Neural crest cell (in vitro differentiated cells): ENCODE measurements around the gene NEK8. TPM values are rescaled to one million over a fixed set of nuclear protein-coding genes. Genes with fewer than 3 reads are reported as not detected.
"Not testable (repeated sequence)": the region's sequence is repeated elsewhere in the genome, so short reads cannot be mapped to it uniquely, and the experiment has no call there.

Source experiments
- DNase-seq: peaks from one replicate; pipeline ENCODE4 v3.0.0; 2021; ENCODE audit warnings: low read depth, mixed read lengths, low spot score
- H3K27ac Mint-ChIP-seq: one replicate; pipeline ENCODE4 v1.8.0; 2021; ENCODE audit warnings: mild to moderate bottlenecking, mixed read lengths; ENCODE audit not compliant: unreplicated experiment
- H3K27me3 Mint-ChIP-seq: 2 replicates; pipeline ENCODE4 v1.8.0; 2021; ENCODE audit warnings: low read depth, mild to moderate bottlenecking, mixed read lengths
- H3K36me3 Mint-ChIP-seq: 2 replicates; pipeline ENCODE4 v1.8.0; 2021; ENCODE audit warnings: low read depth, mild to moderate bottlenecking, mixed read lengths
- H3K4me1 Mint-ChIP-seq: 2 replicates; pipeline ENCODE4 v1.8.0; 2021; ENCODE audit warnings: mixed read lengths
- H3K4me3 Mint-ChIP-seq: one replicate; pipeline ENCODE4 v1.8.0; 2021; ENCODE audit warnings: mild to moderate bottlenecking, mixed read lengths
- H3K9me3 Mint-ChIP-seq: 2 replicates; pipeline ENCODE4 v1.8.0; 2021; ENCODE audit warnings: mixed read lengths
- total RNA-seq: library from RNA; stranded (reverse); gene quantifications from 2 replicates; pipeline ENCODE4 v1.2.1, GENCODE V29; 2021
- TF ChIP-seq, protein P1 (sequence below): fragments of 200-600 bp; sonication (generic); conservative IDR thresholded peaks from 2 replicates; pipeline ENCODE4 v1.5.0; 2021; ENCODE audit warnings: antibody characterized with exemption, mild to moderate bottlenecking

NEK8 gene
- total RNA-seq, 1 donor from 2014 or later: 6.2 TPM

DNA sequence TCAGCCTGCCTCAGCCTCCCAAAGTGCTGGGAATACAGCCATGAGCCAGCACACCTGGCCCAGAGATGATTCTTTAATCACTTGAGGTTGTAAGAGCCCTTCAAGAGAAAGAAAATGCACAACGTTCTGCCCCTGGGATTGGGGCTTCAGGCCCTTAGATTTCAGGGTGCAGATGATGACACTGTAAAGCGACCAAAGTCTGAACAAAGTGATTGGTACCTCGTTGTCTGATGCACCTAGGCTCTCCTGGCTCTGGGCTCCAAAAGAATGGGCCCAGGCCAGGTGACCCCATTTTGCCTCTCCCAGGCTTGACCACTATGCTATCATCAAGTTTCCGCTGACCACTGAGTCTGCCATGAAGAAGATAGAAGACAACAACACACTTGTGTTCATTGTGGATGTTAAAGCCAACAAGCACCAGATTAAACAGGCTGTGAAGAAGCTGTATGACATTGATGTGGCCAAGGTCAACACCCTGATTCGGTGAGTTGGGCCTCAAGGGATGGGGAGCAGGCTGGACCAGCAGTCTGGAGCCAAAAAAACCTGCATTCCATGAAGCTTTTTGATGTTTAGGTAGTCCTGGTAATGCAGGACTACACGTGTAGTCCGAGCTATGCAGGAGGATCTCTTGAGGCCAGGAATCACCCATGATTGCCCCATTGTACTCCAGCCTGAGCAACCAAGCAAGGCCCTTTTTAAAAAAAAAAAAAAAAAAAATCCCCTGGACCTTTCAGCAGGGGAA, 6.0 kb upstream of the NEK8 start:
- DNase-seq: no peak
- H3K27me3 Mint-ChIP-seq: peaks cover 27% of the 10 kb centered on the region
- H3K9me3 Mint-ChIP-seq: no peaks in the 10 kb centered on the region
- TF ChIP-seq, protein P1, sequence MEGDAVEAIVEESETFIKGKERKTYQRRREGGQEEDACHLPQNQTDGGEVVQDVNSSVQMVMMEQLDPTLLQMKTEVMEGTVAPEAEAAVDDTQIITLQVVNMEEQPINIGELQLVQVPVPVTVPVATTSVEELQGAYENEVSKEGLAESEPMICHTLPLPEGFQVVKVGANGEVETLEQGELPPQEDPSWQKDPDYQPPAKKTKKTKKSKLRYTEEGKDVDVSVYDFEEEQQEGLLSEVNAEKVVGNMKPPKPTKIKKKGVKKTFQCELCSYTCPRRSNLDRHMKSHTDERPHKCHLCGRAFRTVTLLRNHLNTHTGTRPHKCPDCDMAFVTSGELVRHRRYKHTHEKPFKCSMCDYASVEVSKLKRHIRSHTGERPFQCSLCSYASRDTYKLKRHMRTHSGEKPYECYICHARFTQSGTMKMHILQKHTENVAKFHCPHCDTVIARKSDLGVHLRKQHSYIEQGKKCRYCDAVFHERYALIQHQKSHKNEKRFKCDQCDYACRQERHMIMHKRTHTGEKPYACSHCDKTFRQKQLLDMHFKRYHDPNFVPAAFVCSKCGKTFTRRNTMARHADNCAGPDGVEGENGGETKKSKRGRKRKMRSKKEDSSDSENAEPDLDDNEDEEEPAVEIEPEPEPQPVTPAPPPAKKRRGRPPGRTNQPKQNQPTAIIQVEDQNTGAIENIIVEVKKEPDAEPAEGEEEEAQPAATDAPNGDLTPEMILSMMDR: no peak
- no peak overlapping the region for H3K27ac Mint-ChIP-seq
- peaks cover 23% of the 10 kb centered on the region for H3K36me3 Mint-ChIP-seq
- peaks cover 79% of the 10 kb centered on the region for H3K4me1 Mint-ChIP-seq
- peak overlapping the region; percentile 100 for H3K4me3 Mint-ChIP-seq

DNA sequence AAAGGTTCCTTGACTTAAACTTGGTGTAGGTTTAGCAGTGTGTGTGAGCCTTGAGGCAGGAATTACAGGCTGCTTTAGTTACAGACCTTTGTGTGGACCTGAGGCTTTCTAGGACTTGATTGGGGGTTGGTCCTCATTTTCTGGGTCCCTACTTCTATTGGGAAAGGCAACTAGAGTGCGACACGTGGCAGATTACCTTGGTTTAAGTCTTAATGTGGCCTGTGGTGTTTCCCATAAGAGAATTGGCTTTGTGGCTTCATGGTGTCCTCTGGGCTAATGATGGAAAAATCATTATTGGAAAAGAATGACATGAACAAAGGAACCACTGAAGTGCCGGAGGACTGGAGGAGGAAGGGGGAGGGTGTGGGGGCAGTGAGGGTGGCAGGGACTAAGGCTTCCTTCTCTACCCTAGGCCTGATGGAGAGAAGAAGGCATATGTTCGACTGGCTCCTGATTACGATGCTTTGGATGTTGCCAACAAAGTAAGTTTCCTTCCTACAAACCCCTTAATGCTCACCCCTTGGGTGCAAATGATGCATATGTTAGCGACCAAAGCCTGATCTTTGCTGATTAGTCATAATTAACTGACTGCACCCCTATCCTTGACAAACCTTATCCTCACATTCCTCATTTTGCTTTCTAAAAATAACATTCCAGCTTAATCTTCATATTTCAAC, 5.3 kb upstream of the NEK8 start:
- H3K27ac Mint-ChIP-seq: no peak overlapping the region
- no peak for DNase-seq
- peaks cover 82% of the 10 kb centered on the region for H3K4me1 Mint-ChIP-seq
- peaks cover 31% of the 10 kb centered on the region for H3K27me3 Mint-ChIP-seq
- H3K4me3 Mint-ChIP-seq: peak overlapping the region; percentile 100
- TF ChIP-seq, protein P1: no peak
- peaks cover 23% of the 10 kb centered on the region for H3K36me3 Mint-ChIP-seq
- H3K9me3 Mint-ChIP-seq: no peaks in the 10 kb centered on the region

DNA sequence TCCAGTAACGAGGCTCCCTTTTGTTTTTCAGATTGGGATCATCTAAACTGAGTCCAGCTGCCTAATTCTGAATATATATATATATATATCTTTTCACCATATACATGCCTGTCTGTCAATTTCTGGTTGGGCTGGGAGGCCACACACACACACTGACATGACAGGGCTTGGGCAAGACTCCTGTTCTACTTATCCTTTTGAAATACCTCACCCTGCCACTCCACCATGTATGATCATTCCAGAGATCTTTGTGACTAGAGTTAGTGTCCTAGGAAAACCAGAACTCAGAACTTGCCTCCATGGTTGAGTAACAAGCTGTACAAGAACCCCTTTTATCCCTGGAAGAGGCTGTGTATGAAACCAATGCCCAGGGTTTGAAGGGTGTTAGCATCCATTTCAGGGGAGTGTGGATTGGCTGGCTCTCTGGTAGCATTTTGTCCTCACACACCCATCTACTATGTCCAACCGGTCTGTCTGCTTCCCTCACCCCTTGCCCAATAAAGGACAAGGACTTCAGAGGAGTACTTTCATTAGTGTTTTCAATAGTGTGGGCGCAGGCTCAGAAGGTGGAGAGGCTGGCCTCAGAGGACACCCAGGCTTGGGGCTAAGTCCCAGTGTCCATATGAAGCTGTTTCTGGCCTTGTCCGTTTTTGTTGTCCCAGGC, 4.6 kb upstream of the NEK8 start:
- DNase-seq, H3K27ac Mint-ChIP-seq, H3K9me3 Mint-ChIP-seq: not testable (repeated sequence)
- Mint-ChIP-seq H3K4me1 (peaks cover 81% of the 10 kb centered on the region), H3K36me3 (peaks cover 23% of the 10 kb centered on the region), H3K4me3 (peak overlapping the region; percentile 100), H3K27me3 (peaks cover 31% of the 10 kb centered on the region)

DNA sequence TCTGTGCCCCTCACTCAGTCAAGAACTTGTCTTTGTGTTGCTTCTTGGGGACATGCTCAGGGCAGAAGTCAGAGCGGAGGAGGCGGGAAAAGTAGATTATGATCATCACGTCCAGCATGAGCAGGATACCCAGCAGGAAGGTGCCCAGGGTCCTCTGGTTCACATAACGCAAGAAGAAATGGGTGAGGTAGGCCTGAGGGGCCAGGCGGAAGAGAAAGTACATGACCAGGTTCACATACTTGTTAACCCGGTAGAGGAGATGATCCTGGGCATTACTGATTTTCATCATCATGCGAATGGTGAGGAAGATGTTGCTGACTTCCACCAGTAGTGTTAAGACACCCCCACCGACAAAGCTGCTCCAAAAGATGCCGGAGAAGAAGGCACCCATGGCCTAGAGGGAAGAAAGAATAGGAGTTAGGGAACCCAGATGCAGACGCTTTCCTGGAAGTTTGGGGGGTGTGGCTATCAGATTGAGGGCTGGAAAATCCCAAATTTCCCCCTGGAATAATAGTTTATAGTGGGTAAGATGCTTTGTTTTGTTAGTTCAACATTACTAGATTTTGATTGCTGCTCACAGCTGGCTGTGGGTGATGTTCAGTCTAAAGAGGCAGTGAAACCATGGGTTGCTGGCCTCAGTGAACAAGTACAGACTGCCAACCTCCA, 4.0 kb upstream of the NEK8 start:
- peaks cover 79% of the 10 kb centered on the region for H3K4me1 Mint-ChIP-seq
- H3K9me3 Mint-ChIP-seq: no peaks in the 10 kb centered on the region
- H3K4me3 Mint-ChIP-seq: peak overlapping the region; percentile 100
- TF ChIP-seq, protein P1: no peak
- H3K36me3 Mint-ChIP-seq: peaks cover 22% of the 10 kb centered on the region
- DNase-seq: no peak
- peaks cover 27% of the 10 kb centered on the region for H3K27me3 Mint-ChIP-seq
- no peak overlapping the region for H3K27ac Mint-ChIP-seq

DNA sequence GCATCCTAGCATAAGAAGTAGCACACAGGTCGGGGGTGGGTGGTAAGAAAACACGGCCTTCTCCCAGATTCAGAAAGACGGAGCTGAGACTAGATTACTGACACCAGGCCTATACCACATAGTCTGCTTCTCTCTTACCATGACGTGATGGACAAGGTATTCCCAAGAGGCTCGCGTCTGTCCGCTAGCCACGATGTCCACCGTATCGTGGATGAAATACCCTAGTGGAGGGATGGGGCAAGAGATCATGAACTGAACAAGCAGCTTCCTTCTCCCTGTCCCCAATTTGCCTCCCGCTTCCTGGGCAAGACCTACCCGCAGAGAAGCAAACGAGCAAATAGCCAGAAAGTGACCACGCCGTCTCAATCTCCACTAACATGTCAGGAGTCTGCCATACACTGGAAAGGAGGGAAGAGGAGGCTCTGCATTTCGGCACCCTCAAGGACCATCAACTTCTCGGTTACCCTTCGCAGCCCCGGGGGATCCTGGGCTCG, 3.4 kb upstream of the NEK8 start:
- peak overlapping the region; percentile 100 for H3K4me3 Mint-ChIP-seq
- DNase-seq: no peak
- H3K9me3 Mint-ChIP-seq: no peaks in the 10 kb centered on the region

More for the DNA sequence above, 3.4 kb upstream of the NEK8 start:
- Mint-ChIP-seq H3K27ac (peak overlapping the region; percentile 70), H3K27me3 (peaks cover 23% of the 10 kb centered on the region), H3K4me1 (peaks cover 76% of the 10 kb centered on the region), H3K36me3 (peaks cover 18% of the 10 kb centered on the region)
- TF ChIP-seq, protein P1: peak; percentile 38
